GM12801 (cell line): Measurements from ENCODE around the gene SLC6A12.

ENCODE experiments used
- TF ChIP-seq, protein P1 (sequence below): IDR thresholded peaks from one replicate; pipeline ENCODE4 v1.5.1; 2011; ENCODE audit warnings: control low read depth; ENCODE audit not compliant: insufficient read length; ENCODE audit errors: extremely low read depth

SLC6A12 gene

GRCh38 chr12:172732-173161 lies 41.2 kb downstream of the SLC6A12 start:
- TF ChIP-seq, protein P1, sequence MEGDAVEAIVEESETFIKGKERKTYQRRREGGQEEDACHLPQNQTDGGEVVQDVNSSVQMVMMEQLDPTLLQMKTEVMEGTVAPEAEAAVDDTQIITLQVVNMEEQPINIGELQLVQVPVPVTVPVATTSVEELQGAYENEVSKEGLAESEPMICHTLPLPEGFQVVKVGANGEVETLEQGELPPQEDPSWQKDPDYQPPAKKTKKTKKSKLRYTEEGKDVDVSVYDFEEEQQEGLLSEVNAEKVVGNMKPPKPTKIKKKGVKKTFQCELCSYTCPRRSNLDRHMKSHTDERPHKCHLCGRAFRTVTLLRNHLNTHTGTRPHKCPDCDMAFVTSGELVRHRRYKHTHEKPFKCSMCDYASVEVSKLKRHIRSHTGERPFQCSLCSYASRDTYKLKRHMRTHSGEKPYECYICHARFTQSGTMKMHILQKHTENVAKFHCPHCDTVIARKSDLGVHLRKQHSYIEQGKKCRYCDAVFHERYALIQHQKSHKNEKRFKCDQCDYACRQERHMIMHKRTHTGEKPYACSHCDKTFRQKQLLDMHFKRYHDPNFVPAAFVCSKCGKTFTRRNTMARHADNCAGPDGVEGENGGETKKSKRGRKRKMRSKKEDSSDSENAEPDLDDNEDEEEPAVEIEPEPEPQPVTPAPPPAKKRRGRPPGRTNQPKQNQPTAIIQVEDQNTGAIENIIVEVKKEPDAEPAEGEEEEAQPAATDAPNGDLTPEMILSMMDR = no peak

DNA sequence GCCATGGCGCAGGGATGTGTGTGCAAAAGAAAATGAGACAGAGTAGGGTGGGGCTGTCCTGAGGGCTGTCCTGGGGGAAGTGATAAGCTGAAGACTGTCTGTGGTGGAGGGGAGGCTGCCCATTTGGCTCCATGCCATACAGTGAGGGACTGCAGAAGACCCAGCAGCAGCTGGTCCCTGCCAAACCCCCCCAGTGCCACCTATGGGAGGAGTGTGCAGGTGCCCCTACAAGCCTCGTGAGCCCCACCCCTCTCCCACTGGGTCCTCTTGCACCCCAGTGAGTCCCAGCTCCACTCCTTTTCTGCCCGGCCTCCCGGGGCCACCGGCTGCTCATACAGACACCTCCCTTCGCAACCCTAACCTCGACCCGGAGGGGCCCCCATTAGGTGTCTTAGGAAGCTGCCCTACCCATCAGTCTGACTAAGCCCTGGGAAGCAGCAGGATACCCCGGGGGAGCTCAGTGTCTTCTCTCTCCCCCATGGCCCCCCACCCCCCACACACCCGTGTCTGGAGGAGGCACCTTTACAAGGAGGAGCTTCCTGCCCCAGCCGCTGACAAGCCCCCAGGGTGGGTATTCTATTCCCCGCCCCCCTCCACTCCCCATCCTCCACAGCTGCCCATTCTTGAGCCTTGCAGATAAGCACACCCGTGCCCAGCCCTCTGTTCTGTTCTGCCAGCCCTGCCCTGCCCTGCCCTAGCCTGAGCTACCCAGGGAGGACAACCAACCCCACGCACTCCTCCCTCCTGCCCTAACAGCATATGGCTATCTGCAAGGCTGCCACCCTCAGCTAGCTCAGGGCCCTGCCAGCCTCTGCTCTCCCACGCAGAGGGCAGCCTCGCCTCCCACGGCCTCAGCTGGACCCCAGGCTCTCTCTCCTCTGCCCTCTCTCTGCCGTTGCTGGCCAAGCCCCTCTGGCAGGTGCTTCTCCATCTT lies 41.9 kb downstream of the SLC6A12 start:
- TF ChIP-seq, protein P1 = no peak

- TF ChIP-seq, protein P1 = no peak
These were observed 42.7 kb downstream of the SLC6A12 start for GRCh38 chr12:171276-171675.

- TF ChIP-seq, protein P1 = no peak
These were observed 43.4 kb downstream of the SLC6A12 start for GRCh38 chr12:170371-171225.

GRCh38 chr12:169528-170370 lies 44.2 kb downstream of the SLC6A12 start:
- TF ChIP-seq, protein P1 = no peak

- TF ChIP-seq, protein P1 = no peak
These were observed 45.0 kb downstream of the SLC6A12 start for GRCh38 chr12:168763-169525.
